ENCODE results near the gene SNX32.
"Not testable (repeated sequence)": the region's sequence is repeated elsewhere in the genome, so short reads cannot be mapped to it uniquely, and the experiment has no call there.

GRCh38 chr11:65892137-65892540 is 58.4 kb downstream of the SNX32 start:
- TF ChIP-seq CTCF (IDR thresholded peaks at IDR 0.05 in 2 of 3, conservative IDR thresholded peaks at IDR 0.05 in 1 of 3; ENCODE audit: borderline replicate concordance in 1 of 3, insufficient read depth in 1 of 3, low read depth in 2 of 3, low read length in 2 of 3); EZH2 (IDR thresholded peaks at IDR 0.05); MAX (IDR thresholded peaks at IDR 0.05); SRF (IDR thresholded peaks at IDR 0.05; ENCODE audit: low read depth); POLR2AphosphoS5 (IDR thresholded peaks at IDR 0.05; ENCODE audit: low read depth, low read length); EZH2phosphoT487 (IDR thresholded peaks at IDR 0.05; ENCODE audit: borderline replicate concordance); POLR2A (IDR thresholded peaks at IDR 0.05; ENCODE audit: borderline replicate concordance, extremely low read depth, insufficient read depth, insufficient read length); ATF3 (IDR thresholded peaks at IDR 0.05); RAD21 (IDR thresholded peaks at IDR 0.05; ENCODE audit: low read depth); YY1 (IDR thresholded peaks at IDR 0.05; ENCODE audit: extremely low read depth, insufficient replicate concordance, low read depth, low read length); TCF7L2 (IDR thresholded peaks at IDR 0.05; ENCODE audit: borderline replicate concordance, extremely low read depth, insufficient read depth, insufficient read length); CEBPB (IDR thresholded peaks at IDR 0.05; ENCODE audit: low read depth): not testable (repeated sequence)

All from HCT116 (cell line).